Stimulated activated CD4-positive, alpha-beta T cell treated with anti-CD3 and anti-CD28 coated beads, Interleukin-12 subunit alpha, Interleukin-12 subunit beta, amount 100 ng/mL, for 4 hours (primary cell): ENCODE results near the gene ZNF367.

Source experiments
- DNase-seq: peaks from one replicate; pipeline ENCODE4 v3.0.0-alpha.2; 2020

The ZNF367 gene

GRCh38 chr9:96418083-96418919 is at the start of gene ZNF367:
TSS of gene ZNF367 (minus strand) at chr9:96418370. CDS start at chr9:96418032, 338 bp downstream.
- DNase-seq, result peak; percentile 91

- DNase-seq, result no peak
These were observed 49.6 kb upstream of the ZNF367 start for GRCh38 chr9:96467784-96468183.

GRCh38 chr9:96464426-96464825 is 46.3 kb upstream of the ZNF367 start:
- no peak for DNase-seq

- DNase-seq, result no peak
These were observed 44.4 kb upstream of the ZNF367 start for GRCh38 chr9:96462541-96462940.

- no peak for DNase-seq
These were observed 43.2 kb upstream of the ZNF367 start for GRCh38 chr9:96461336-96461735.

GRCh38 chr9:96460882-96461281 is 42.7 kb upstream of the ZNF367 start:
- no peak for DNase-seq

GRCh38 chr9:96460470-96460869 is 42.3 kb upstream of the ZNF367 start:
- DNase-seq, result no peak

- no peak for DNase-seq
These were observed 41.3 kb upstream of the ZNF367 start for GRCh38 chr9:96459268-96460007.

GRCh38 chr9:96458226-96458625 is 40.1 kb upstream of the ZNF367 start:
- no peak for DNase-seq

GRCh38 chr9:96457266-96457665 is 39.1 kb upstream of the ZNF367 start:
- no peak for DNase-seq

GRCh38 chr9:96453625-96454024 is 35.5 kb upstream of the ZNF367 start:
- no peak for DNase-seq

- DNase-seq, result peak; percentile 21
These were observed 32.7 kb upstream of the ZNF367 start for GRCh38 chr9:96450613-96451528.

- DNase-seq, result peak; percentile 97
These were observed 31.9 kb upstream of the ZNF367 start, which contains the start of gene HABP4 for GRCh38 chr9:96449845-96450612. TSS of gene HABP4 (plus strand) at chr9:96450169. CDS start at chr9:96450280, 111 bp downstream.

- DNase-seq, result no peak
These were observed 31.3 kb upstream of the ZNF367 start for GRCh38 chr9:96449523-96449844.

- DNase-seq, result no peak
These were observed 30.5 kb upstream of the ZNF367 start for GRCh38 chr9:96448546-96449170.

- no peak for DNase-seq
These were observed 29.2 kb upstream of the ZNF367 start for GRCh38 chr9:96447406-96447805.

- DNase-seq, result no peak
These were observed 24.3 kb upstream of the ZNF367 start for GRCh38 chr9:96442491-96442890.

- DNase-seq, result no peak
These were observed 23.8 kb upstream of the ZNF367 start for GRCh38 chr9:96441798-96442445.

GRCh38 chr9:96440671-96441199 is 22.6 kb upstream of the ZNF367 start:
- DNase-seq, result no peak

- DNase-seq, result no peak
These were observed 19.3 kb upstream of the ZNF367 start for GRCh38 chr9:96437454-96437853.
